ENCODE data around the gene SCN11A. TPM values are rescaled to one million over a fixed set of nuclear protein-coding genes. Genes with fewer than 3 reads are reported as not detected.
A peak's percentile ranks its signal among the peaks of the same experiment; 100 is the strongest.

SCN11A gene
- total RNA-seq, 2 donors from 2014 or later = 0.09 to 1.7 TPM

DNA sequence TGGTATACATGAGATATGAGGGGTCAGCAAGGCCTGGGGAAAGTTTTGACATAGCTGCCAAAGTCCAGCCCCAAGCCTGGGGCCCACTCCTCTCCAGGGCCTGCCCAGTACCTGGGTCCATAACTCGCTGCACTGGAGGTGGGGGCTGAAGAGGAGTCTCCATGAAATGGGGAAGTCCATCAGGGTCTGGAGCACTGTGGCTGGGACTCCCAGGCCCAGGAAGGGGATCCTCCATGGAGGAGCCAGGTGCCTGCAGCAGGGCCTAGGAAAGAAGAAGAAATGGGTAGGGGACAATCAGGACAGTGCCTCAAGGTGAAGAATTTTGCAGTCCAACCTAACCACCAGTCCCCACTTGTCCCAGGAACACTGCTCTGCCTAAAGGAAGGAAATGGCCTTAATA, 47.5 kb upstream of the SCN11A start:
- Histone ChIP-seq H3K4me1 (replicated peaks) (peaks cover 4% of the 10 kb centered on the region), H3K9me3 (no peaks in the 10 kb centered on the region), H3K27ac (no peak overlapping the region), H3K27me3 (replicated peaks; ENCODE audit: insufficient read depth) (no peaks in the 10 kb centered on the region), H3K36me3 (peaks cover 0 to 16% of the 10 kb centered on the region in 2 donors), H3K4me3 (no peak overlapping the region)
- intact Hi-C loops (cut with DNase I) = no loop called here
- 94% methylated on average over 1 of the region's 1 CpG for WGBS
- no peak for TF ChIP-seq POLR2A (IDR thresholded peaks at IDR 0.05)
- TF ChIP-seq, protein P1, sequence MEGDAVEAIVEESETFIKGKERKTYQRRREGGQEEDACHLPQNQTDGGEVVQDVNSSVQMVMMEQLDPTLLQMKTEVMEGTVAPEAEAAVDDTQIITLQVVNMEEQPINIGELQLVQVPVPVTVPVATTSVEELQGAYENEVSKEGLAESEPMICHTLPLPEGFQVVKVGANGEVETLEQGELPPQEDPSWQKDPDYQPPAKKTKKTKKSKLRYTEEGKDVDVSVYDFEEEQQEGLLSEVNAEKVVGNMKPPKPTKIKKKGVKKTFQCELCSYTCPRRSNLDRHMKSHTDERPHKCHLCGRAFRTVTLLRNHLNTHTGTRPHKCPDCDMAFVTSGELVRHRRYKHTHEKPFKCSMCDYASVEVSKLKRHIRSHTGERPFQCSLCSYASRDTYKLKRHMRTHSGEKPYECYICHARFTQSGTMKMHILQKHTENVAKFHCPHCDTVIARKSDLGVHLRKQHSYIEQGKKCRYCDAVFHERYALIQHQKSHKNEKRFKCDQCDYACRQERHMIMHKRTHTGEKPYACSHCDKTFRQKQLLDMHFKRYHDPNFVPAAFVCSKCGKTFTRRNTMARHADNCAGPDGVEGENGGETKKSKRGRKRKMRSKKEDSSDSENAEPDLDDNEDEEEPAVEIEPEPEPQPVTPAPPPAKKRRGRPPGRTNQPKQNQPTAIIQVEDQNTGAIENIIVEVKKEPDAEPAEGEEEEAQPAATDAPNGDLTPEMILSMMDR (IDR thresholded peaks at IDR 0.05) = no peak
- TF ChIP-seq POLR2AphosphoS5 (IDR thresholded peaks at IDR 0.05) = no peak
- DNase-seq (ENCODE audit: low spot score) = no peak

DNA sequence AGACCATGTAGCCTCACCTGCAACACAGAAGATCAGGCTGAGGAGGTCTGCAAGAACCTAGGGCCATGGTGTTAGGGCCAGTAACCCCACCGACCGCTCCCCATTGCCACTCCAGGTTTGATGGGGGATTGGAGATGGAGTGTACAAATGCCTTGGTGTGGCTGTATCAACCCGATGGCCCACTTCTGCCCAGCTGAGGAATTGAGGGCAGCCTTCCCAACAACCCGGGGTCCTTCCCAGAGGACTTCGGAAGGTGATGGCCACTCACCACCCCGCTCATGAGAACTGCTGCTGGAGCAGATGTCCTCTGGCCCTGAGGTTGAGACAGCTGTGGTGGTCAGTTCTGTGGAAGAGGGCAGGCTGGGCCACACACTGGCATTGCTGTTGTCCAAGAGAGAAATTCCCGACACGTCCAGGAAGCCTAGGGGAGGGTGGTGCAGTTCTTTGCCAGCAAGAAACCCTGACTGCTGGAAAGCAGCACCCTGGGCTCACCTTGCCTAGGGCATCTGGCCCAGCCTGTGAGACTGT, 46.8 kb upstream of the SCN11A start:
- no peaks in the 10 kb centered on the region for H3K9me3 ChIP-seq
- TF ChIP-seq POLR2AphosphoS5 (IDR thresholded peaks at IDR 0.05) (no peak), POLR2A (IDR thresholded peaks at IDR 0.05) (no peak)
- TF ChIP-seq, protein P1 (IDR thresholded peaks at IDR 0.05) = no peak
- H3K4me3 ChIP-seq = no peak overlapping the region
- H3K4me1 ChIP-seq (replicated peaks) = peaks cover 4% of the 10 kb centered on the region
- H3K27me3 ChIP-seq (replicated peaks; ENCODE audit: insufficient read depth) = no peaks in the 10 kb centered on the region
- WGBS = 89% methylated on average over 8 of the region's 8 CpGs
- no peak for DNase-seq (ENCODE audit: low spot score)
- intact Hi-C loops (cut with DNase I) = no loop called here
- H3K27ac ChIP-seq = no peak overlapping the region
- peaks cover 0 to 16% of the 10 kb centered on the region in 2 donors for H3K36me3 ChIP-seq

DNA sequence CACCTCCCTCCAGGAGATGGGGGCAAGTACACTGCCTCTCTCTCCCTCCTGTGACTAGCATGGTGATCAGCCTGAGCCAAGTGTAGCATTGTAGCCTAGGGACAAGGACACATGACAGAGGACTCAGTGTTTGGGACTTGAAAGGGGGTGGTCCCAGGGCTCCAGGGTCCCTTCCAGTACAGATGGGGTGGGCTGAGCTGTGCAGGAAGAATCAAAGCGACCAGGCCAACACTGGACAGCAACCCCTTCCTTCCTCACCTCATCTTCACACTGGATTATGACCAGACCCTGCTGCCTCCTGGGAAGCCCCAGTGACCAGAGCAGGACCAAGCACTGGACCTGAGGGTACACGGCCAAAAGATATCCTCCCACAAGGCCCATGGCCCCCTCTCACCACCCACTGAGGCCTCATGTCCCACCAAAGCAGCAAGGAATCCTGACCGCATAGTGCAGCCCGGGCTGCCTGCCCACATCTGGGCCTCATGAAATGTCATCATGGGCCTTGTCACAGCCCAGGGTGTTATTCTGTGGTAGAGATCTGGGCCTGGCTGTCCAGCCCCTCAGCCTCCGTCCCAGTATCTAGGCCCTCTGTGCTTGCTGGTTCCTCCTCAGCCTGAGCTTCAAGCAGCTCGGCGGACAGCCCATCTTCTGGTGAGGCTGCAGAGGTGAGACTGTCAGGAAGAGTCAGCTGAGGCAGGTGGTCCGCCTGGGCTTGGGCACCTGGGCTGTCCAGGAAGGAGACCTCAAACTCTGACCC, 46.1 kb upstream of the SCN11A start:
- H3K27ac ChIP-seq = no peak overlapping the region
- 82% methylated on average over 8 of the region's 8 CpGs for WGBS
- no peaks in the 10 kb centered on the region for H3K27me3 ChIP-seq (replicated peaks; ENCODE audit: insufficient read depth)
- peaks cover 0 to 16% of the 10 kb centered on the region in 2 donors for H3K36me3 ChIP-seq
- no peak overlapping the region for H3K4me3 ChIP-seq
- no peaks in the 10 kb centered on the region for H3K9me3 ChIP-seq
- peaks cover 4% of the 10 kb centered on the region for H3K4me1 ChIP-seq (replicated peaks)
- TF ChIP-seq, protein P1 (IDR thresholded peaks at IDR 0.05) = no peak
- no peak for TF ChIP-seq POLR2AphosphoS5 (IDR thresholded peaks at IDR 0.05)
- TF ChIP-seq POLR2A (IDR thresholded peaks at IDR 0.05) = no peak
- intact Hi-C loops (cut with DNase I) = no loop called here
- DNase-seq (ENCODE audit: low spot score) = no peak

DNA sequence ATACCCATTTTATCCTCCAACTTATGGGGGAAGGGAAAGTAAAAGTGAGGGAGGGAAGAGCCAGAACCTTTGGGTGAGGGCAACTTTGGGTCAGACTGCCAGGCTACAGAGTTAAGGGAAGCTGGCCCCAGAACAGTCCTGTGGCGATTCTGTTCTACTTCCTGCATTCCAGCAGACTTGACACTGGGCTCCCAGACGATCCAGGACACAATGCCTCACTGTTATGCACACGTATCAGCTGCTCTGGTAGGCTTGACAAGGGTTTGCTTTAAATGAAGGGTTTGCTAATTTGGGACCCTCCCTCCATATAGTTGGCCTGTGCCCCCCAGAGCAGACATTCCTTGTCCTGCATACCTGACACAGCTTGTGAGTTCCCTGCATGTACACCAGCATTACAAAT, 45.0 kb upstream of the SCN11A start:
- TF ChIP-seq, protein P1 (IDR thresholded peaks at IDR 0.05) = no peak
- TF ChIP-seq POLR2A (IDR thresholded peaks at IDR 0.05) = no peak
- no peak for TF ChIP-seq POLR2AphosphoS5 (IDR thresholded peaks at IDR 0.05)
- Histone ChIP-seq H3K36me3 (peaks cover 0 to 16% of the 10 kb centered on the region in 2 donors), H3K9me3 (no peaks in the 10 kb centered on the region), H3K4me3 (no peak overlapping the region), H3K27me3 (replicated peaks; ENCODE audit: insufficient read depth) (no peaks in the 10 kb centered on the region), H3K27ac (peak overlapping the region in 1 of 2 donors; percentile 9), H3K4me1 (replicated peaks) (peaks cover 4% of the 10 kb centered on the region)
- intact Hi-C loops (cut with DNase I) = no loop called here
- 25% methylated on average over 3 of the region's 3 CpGs for WGBS
- no peak for DNase-seq (ENCODE audit: low spot score)

DNA sequence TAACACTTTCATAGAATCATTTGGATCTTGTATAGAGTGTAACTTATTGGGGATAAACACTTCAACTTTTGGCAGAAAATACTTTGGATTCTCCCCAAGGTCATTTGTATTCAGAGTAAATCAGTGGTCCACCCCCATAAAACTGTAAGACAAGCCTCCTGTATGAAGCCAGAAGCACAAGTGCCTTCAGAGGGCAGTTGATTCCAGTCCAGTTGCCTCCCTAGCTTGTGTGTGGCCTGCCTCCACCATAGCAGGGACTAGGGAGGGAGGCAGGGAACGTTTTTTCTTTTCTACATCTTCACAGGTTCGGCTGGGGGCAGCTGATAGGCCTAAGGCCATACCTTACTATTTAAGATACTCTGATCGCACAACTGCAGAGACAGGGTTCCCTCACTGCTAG, 44.0 kb upstream of the SCN11A start:
- Histone ChIP-seq H3K36me3 (peaks cover 0 to 16% of the 10 kb centered on the region in 2 donors), H3K4me1 (replicated peaks) (peaks cover 4% of the 10 kb centered on the region), H3K27ac (no peak overlapping the region), H3K9me3 (no peaks in the 10 kb centered on the region), H3K4me3 (no peak overlapping the region), H3K27me3 (replicated peaks; ENCODE audit: insufficient read depth) (no peaks in the 10 kb centered on the region)
- 64% methylated on average over 3 of the region's 3 CpGs for WGBS
- TF ChIP-seq, protein P1 (IDR thresholded peaks at IDR 0.05) = no peak
- TF ChIP-seq POLR2AphosphoS5 (IDR thresholded peaks at IDR 0.05) = no peak
- TF ChIP-seq POLR2A (IDR thresholded peaks at IDR 0.05) = no peak
- no peak for DNase-seq (ENCODE audit: low spot score)
- intact Hi-C loops (cut with DNase I) = no loop called here
